GM12875 (cell line): ENCODE results near the gene PDCD11.
"Not testable (repeated sequence)": the region's sequence is repeated elsewhere in the genome, so short reads cannot be mapped to it uniquely, and the experiment has no call there.

ENCODE experiments used
- H3K4me3 ChIP-seq: one replicate; pipeline ENCODE4 v1.5.1; 2011; ENCODE audit warnings: low read depth, low read length, control low read depth
- TF ChIP-seq, protein P1 (sequence below): IDR thresholded peaks from 2 replicates; pipeline ENCODE4 v1.5.1; 2011; ENCODE audit warnings: low read depth, mild to moderate bottlenecking, control low read depth, inconsistent platforms, low read length, moderate library complexity, borderline replicate concordance; ENCODE audit not compliant: insufficient read depth

Gene PDCD11

GRCh38 chr10:103396789-103397087, 312 bp downstream of the PDCD11 start:
- TF ChIP-seq, protein P1, sequence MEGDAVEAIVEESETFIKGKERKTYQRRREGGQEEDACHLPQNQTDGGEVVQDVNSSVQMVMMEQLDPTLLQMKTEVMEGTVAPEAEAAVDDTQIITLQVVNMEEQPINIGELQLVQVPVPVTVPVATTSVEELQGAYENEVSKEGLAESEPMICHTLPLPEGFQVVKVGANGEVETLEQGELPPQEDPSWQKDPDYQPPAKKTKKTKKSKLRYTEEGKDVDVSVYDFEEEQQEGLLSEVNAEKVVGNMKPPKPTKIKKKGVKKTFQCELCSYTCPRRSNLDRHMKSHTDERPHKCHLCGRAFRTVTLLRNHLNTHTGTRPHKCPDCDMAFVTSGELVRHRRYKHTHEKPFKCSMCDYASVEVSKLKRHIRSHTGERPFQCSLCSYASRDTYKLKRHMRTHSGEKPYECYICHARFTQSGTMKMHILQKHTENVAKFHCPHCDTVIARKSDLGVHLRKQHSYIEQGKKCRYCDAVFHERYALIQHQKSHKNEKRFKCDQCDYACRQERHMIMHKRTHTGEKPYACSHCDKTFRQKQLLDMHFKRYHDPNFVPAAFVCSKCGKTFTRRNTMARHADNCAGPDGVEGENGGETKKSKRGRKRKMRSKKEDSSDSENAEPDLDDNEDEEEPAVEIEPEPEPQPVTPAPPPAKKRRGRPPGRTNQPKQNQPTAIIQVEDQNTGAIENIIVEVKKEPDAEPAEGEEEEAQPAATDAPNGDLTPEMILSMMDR = no peak
- peak overlapping the region; percentile 79 for H3K4me3 ChIP-seq

DNA sequence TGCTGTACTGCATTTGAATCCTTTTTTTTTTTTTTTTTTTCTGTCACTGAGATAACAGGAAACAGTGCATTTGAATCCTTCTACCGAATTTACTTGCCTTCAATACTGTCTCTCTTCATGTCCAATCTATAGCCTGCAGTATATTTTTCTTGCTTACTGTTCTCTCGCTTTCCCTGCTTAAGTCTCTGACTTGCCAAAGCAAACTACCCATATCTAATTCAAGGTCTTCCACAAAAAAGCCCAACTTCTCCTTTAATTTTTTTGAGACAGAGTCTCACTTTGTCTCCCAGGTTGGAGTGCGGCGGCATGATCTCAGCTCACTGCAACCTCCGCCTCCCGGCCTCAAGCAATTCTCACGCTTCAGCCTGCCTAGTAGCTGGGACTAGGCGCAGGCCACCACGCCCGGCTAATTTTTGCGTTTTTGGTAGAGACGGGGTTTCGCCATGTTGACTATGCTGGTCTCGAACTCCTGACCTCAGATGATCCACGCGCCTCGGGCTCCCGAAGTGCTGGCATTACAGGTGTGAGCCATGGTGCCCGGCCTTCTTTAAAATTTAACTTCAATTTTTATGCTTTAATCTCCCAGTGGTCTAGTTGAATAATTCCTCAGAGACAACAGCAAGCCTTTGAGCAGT, 882 bp downstream of the PDCD11 start:
- TF ChIP-seq, protein P1 = no peak
- H3K4me3 ChIP-seq = peak overlapping the region; percentile 79

DNA sequence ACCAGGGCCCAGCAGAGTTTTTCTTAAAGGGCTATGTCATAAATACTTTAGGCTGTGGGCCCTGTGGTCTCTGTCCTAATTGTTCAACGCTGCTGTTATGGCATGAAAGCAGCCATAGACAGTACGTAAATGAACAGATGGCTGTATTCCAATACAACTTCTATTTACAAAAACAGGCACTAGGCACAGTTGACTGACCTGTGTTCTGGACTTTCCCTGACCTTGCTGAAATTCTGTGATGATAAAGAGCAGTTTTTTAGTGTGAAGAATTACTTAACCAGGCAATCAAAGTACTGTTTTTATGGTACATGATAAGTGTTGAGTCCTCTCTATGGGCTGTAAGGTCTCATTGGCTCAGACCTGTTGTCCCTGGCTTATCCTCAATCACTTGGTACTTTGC, 17.1 kb downstream of the PDCD11 start:
- TF ChIP-seq, protein P1 = no peak
- no peak overlapping the region for H3K4me3 ChIP-seq

- TF ChIP-seq, protein P1 = no peak
- H3K4me3 ChIP-seq = no peak overlapping the region
These were observed 19.2 kb downstream of the PDCD11 start for GRCh38 chr10:103415581-103415980.

DNA sequence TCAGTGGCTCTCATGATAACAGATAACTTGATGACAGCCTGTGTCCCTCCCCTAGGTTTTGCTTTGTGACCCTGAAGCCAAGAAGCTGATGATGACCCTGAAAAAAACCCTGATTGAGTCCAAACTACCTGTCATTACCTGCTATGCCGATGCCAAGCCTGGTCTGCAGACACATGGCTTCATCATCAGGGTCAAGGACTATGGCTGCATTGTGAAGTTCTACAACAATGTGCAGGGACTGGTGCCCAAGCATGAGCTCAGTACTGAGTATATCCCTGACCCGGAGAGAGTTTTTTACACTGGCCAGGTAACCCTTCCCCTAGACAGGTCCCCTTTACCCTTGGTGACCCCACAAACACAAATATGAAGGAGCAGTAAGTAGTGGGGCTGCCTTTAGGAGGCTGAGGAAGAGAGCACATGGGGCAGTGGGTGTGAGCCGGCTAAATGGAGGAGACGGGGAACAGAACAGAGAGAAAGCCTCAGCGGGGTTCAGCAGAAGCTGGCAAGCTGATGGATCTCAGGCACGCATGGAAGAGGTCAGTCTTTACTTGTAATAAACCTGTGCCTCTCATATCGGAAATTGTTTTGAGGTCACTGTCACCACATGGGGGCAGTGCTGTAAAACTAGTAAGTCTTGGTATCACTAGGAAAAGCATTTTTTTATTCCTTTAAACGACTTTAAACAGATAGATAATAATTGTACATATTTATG, 20.2 kb downstream of the PDCD11 start:
- no peak overlapping the region for H3K4me3 ChIP-seq
- TF ChIP-seq, protein P1 = peak; percentile 33; the same call in 1 of the 2 replicates

- not testable (repeated sequence) for H3K4me3 ChIP-seq
These were observed 20.7 kb downstream of the PDCD11 start for GRCh38 chr10:103417148-103417469.

GRCh38 chr10:103417601-103418000, 21.2 kb downstream of the PDCD11 start:
- no peak overlapping the region for H3K4me3 ChIP-seq
- TF ChIP-seq, protein P1 = no peak
